SK-N-SH treated with all-trans-retinoic acid at 6 μM for 48 hours (cell line): Measurements from ENCODE around the gene POLR3H.

Source experiments
- ATAC-seq: fragments of 200-7000 bp; cut with Tn5 transposase; 3 replicates; pipeline ENCODE4 v1.9.1; 2020; ENCODE audit warnings: mild to moderate bottlenecking, moderate library complexity
- ARNTL ChIP-seq: fragments of 450-650 bp; formaldehyde crosslinking; IDR thresholded peaks from 2 replicates; pipeline ENCODE4 v1.5.0; 2020; ENCODE audit warnings: low read depth, mild to moderate bottlenecking, moderate library complexity, borderline replicate concordance
- BACH2 ChIP-seq: fragments of 250-450 bp; sonication (Bioruptor Pico); IDR thresholded peaks from 2 replicates; pipeline ENCODE4 v1.9.0; 2021; ENCODE audit warnings: mild to moderate bottlenecking, borderline replicate concordance
- CREB5 ChIP-seq: fragments of 250-450 bp; sonication (Bioruptor Pico); IDR thresholded peaks from 2 replicates; pipeline ENCODE4 v1.5.1; 2020; ENCODE audit warnings: low read depth, mild to moderate bottlenecking, moderate library complexity
- CSRNP3 ChIP-seq: fragments of 250-450 bp; sonication (Bioruptor Pico); IDR thresholded peaks from 2 replicates; pipeline ENCODE4 v1.5.1; 2021; ENCODE audit warnings: mild to moderate bottlenecking, moderate library complexity
- GLIS3 ChIP-seq: fragments of 250-450 bp; sonication (Bioruptor Pico); IDR thresholded peaks from 2 replicates; pipeline ENCODE4 v1.5.0; 2020; ENCODE audit warnings: mild to moderate bottlenecking, moderate library complexity
- OSR1 ChIP-seq: fragments of 250-450 bp; sonication (Bioruptor Pico); IDR thresholded peaks from 2 replicates; pipeline ENCODE4 v1.8.0; 2022; ENCODE audit warnings: moderate library complexity, mild to moderate bottlenecking, inconsistent platforms
- PATZ1 ChIP-seq: fragments of 250-450 bp; sonication (Bioruptor Pico); IDR thresholded peaks from 2 replicates; pipeline ENCODE4 v1.8.0; 2020; ENCODE audit warnings: mild to moderate bottlenecking, moderate library complexity, borderline replicate concordance
- POU6F1 ChIP-seq: fragments of 250-450 bp; sonication (Bioruptor Pico); IDR thresholded peaks from 2 replicates; pipeline ENCODE4 v1.8.0; 2021; ENCODE audit warnings: low read depth, mild to moderate bottlenecking, moderate library complexity, borderline replicate concordance
- PPARA ChIP-seq: fragments of 250-450 bp; sonication (Bioruptor Pico); IDR thresholded peaks from 2 replicates; pipeline ENCODE4 v1.5.0; 2020; ENCODE audit warnings: mild to moderate bottlenecking, borderline replicate concordance
- RARB ChIP-seq: fragments of 250-450 bp; sonication (Bioruptor Pico); IDR thresholded peaks from 2 replicates; pipeline ENCODE4 v1.8.0; 2021; ENCODE audit warnings: mild to moderate bottlenecking, moderate library complexity
- SNAI2 ChIP-seq: fragments of 250-450 bp; sonication (Bioruptor Pico); IDR thresholded peaks from 2 replicates; pipeline ENCODE4 v1.5.0; 2020; ENCODE audit warnings: mild to moderate bottlenecking, moderate library complexity
- TOX ChIP-seq: fragments of 250-450 bp; sonication (Bioruptor Pico); IDR thresholded peaks from 2 replicates; pipeline ENCODE4 v1.8.0; 2021; ENCODE audit warnings: mild to moderate bottlenecking, moderate library complexity, borderline replicate concordance
- TSHZ2 ChIP-seq: fragments of 250-450 bp; sonication (Bioruptor Pico); IDR thresholded peaks from 2 replicates; pipeline ENCODE4 v1.5.0; 2020; ENCODE audit warnings: mild to moderate bottlenecking, moderate library complexity
- ZC3H10 ChIP-seq: fragments of 250-450 bp; sonication (Bioruptor Pico); IDR thresholded peaks from 2 replicates; pipeline ENCODE4 v1.5.1; 2021; ENCODE audit warnings: mild to moderate bottlenecking, moderate library complexity
- ZFP3 ChIP-seq: fragments of 250-450 bp; sonication (Bioruptor Pico); IDR thresholded peaks from 2 replicates; pipeline ENCODE4 v1.5.0; 2020; ENCODE audit warnings: mild to moderate bottlenecking, moderate library complexity
- ZFP30 ChIP-seq: fragments of 450-650 bp; formaldehyde crosslinking; IDR thresholded peaks from 2 replicates; pipeline ENCODE4 v1.5.0; 2022; ENCODE audit warnings: mild to moderate bottlenecking, moderate library complexity
- ZNF565 ChIP-seq: fragments of 450-650 bp; formaldehyde crosslinking; conservative IDR thresholded peaks from 2 replicates; pipeline ENCODE4 v1.5.0; 2020; ENCODE audit warnings: low read depth, mild to moderate bottlenecking, moderate library complexity
- ZNF8 ChIP-seq: fragments of 450-650 bp; formaldehyde crosslinking; IDR thresholded peaks from 2 replicates; pipeline ENCODE4 v1.5.0; 2020; ENCODE audit warnings: mild to moderate bottlenecking, moderate library complexity

Gene POLR3H

GRCh38 chr22:41568811-41569210 lies 24.5 kb upstream of the POLR3H start (continued):
- TF ChIP-seq ZC3H10 (CRISPR knock-in tag) (no peak), BACH2 (CRISPR knock-in tag) (no peak)

- no peak for ATAC-seq
- no peak for TF ChIP-seq OSR1 (CRISPR knock-in tag)
- TF ChIP-seq TOX (CRISPR knock-in tag), result no peak
- TF ChIP-seq ZFP3 (CRISPR knock-in tag), result no peak
- no peak for TF ChIP-seq GLIS3
- TF ChIP-seq ARNTL (CRISPR knock-in tag), result no peak
- no peak for TF ChIP-seq PATZ1 (CRISPR knock-in tag)
- TF ChIP-seq ZNF8 (CRISPR knock-in tag), result no peak
- no peak for TF ChIP-seq CSRNP3 (CRISPR knock-in tag)
- no peak for TF ChIP-seq CREB5 (CRISPR knock-in tag)
- no peak for TF ChIP-seq SNAI2 (CRISPR knock-in tag)
- no peak for TF ChIP-seq RARB (CRISPR knock-in tag)
- no peak for TF ChIP-seq POU6F1 (CRISPR knock-in tag)
- no peak for TF ChIP-seq ZNF565 (CRISPR knock-in tag)
- no peak for TF ChIP-seq TSHZ2 (CRISPR knock-in tag)
- no peak for TF ChIP-seq BACH2 (CRISPR knock-in tag)
- TF ChIP-seq ZFP30, result no peak
Observed at GRCh38 chr22:41567512-41567768, 23.2 kb upstream of the POLR3H start.

GRCh38 chr22:41565403-41566054 lies 21.3 kb upstream of the POLR3H start:
- TF ChIP-seq ZC3H10 (CRISPR knock-in tag) (no peak), POU6F1 (CRISPR knock-in tag) (no peak), ZNF8 (CRISPR knock-in tag) (no peak), SNAI2 (CRISPR knock-in tag) (no peak), PPARA (CRISPR knock-in tag) (no peak), TOX (CRISPR knock-in tag) (no peak), ARNTL (CRISPR knock-in tag) (no peak)

More at GRCh38 chr22:41565403-41566054, 21.3 kb upstream of the POLR3H start:
- ATAC-seq, result peak; percentile 82
